CD4-positive, alpha-beta T cell (primary cell): ENCODE results near the gene INPP5A. TPM values are rescaled to one million over a fixed set of nuclear protein-coding genes. Genes with fewer than 3 reads are reported as not detected.
"Not testable (repeated sequence)": the region's sequence is repeated elsewhere in the genome, so short reads cannot be mapped to it uniquely, and the experiment has no call there.

Experiments
- ATAC-seq: fragments of 200-7000 bp; cut with Tn5 transposase; one replicate; pipeline ENCODE4 v1.10.0; 2022; ENCODE audit warnings: mild to moderate bottlenecking; ENCODE audit not compliant: poor library complexity
- CTCF ChIA-PET: fragments of 350-600 bp; sonication (Branson Sonifier 250); formaldehyde crosslinking; loops from one replicate; lab custom pipeline; 2021; ENCODE audit warnings: antibody characterized with exemption, inconsistent platforms; lab: Charles Lee
- POLR2A ChIA-PET: fragments of 350-600 bp; sonication (Branson Sonifier 250); formaldehyde crosslinking; loops from one replicate; lab custom pipeline; 2021; ENCODE audit warnings: antibody characterized with exemption, inconsistent platforms; lab: Charles Lee
- DNase-seq, 14 experiments: peaks; one replicate each; pipeline ENCODE4 v3.0.0-alpha.2; 2013 to 2020; ENCODE audit warnings: mixed read lengths in 2 of 14
- H3K27ac ChIP-seq, 2 donors: one replicate each; pipeline versions ENCODE4 v1.5.1 to v1.7.0; 2013; ENCODE audit warnings: low read length in 2 of 2, low read depth in 1 of 2, mild to moderate bottlenecking in 1 of 2
- H3K27me3 ChIP-seq, 2 experiments: 1 replicate in 1 of 2; 2 replicates in 1 of 2; pipeline versions ENCODE4 v1.6.1 to v1.7.0; 2013; ENCODE audit warnings: low read length in 2 of 2, control low read depth in 1 of 2, mild to moderate bottlenecking in 1 of 2, moderate library complexity in 1 of 2; ENCODE audit not compliant: insufficient read depth in 2 of 2, control insufficient read depth in 1 of 2
- H3K36me3 ChIP-seq: one replicate; pipeline ENCODE4 v1.6.1; 2013; ENCODE audit warnings: low read length, control low read depth; ENCODE audit not compliant: insufficient read depth
- H3K4me1 ChIP-seq: one replicate; pipeline ENCODE4 v1.6.1; 2013; ENCODE audit warnings: low read length, control low read depth; ENCODE audit not compliant: insufficient read depth
- H3K4me3 ChIP-seq: one replicate; pipeline ENCODE4 v1.5.1; 2013; ENCODE audit warnings: mild to moderate bottlenecking, low read length, moderate library complexity
- H3K9me3 ChIP-seq, 2 experiments: 1 replicate in 1 of 2; 2 replicates in 1 of 2; pipeline versions ENCODE4 v1.6.1 to v1.7.0; 2013; ENCODE audit warnings: low read length in 2 of 2, mild to moderate bottlenecking in 2 of 2, control low read depth in 1 of 2, moderate library complexity in 1 of 2; ENCODE audit not compliant: control insufficient read depth in 1 of 2, insufficient read depth in 1 of 2
- H3K27ac Mint-ChIP-seq: one replicate; pipeline ENCODE4 v1.8.0; 2020; ENCODE audit warnings: mixed read lengths
- H3K27me3 Mint-ChIP-seq: one replicate; pipeline ENCODE4 v1.8.0; 2021; ENCODE audit warnings: mixed read lengths
- H3K36me3 Mint-ChIP-seq: one replicate; pipeline ENCODE4 v1.8.0; 2021; ENCODE audit warnings: low read depth, mixed read lengths
- H3K4me1 Mint-ChIP-seq: one replicate; pipeline ENCODE4 v1.8.0; 2021; ENCODE audit warnings: low read depth, mixed read lengths
- H3K4me3 Mint-ChIP-seq: one replicate; pipeline ENCODE4 v1.8.0; 2020; ENCODE audit warnings: mild to moderate bottlenecking, mixed read lengths
- H3K9me3 Mint-ChIP-seq: one replicate; pipeline ENCODE4 v1.8.0; 2020; ENCODE audit warnings: mixed read lengths
- intact Hi-C, 2 experiments: fragments of 100-400 bp; cut with DNase I in 1 of 2; cut with micrococcal nuclease in 1 of 2; formaldehyde crosslinking; loops; one replicate each; pipeline versions ENCODE4 v1.15.1 to v1.9.0; 2023 to 2025; cut with DNase I, micrococcal nuclease
- total RNA-seq, 174 experiments: library from RNA in 2 of 174; stranded (reverse) in 2 of 174; gene quantifications; one replicate each; pipeline ENCODE4 v1.2.3 and lab custom pipeline; 2021 to 2026
- TF ChIP-seq, protein P1 (sequence below): fragments of 200-600 bp; IDR thresholded peaks from one replicate; pipeline ENCODE4 v1.8.0; 2022; ENCODE audit warnings: antibody characterized with exemption, mild to moderate bottlenecking

Gene INPP5A
- total RNA-seq, 2 experiments from 2014 or later = 22.0 to 24.8 TPM

DNA sequence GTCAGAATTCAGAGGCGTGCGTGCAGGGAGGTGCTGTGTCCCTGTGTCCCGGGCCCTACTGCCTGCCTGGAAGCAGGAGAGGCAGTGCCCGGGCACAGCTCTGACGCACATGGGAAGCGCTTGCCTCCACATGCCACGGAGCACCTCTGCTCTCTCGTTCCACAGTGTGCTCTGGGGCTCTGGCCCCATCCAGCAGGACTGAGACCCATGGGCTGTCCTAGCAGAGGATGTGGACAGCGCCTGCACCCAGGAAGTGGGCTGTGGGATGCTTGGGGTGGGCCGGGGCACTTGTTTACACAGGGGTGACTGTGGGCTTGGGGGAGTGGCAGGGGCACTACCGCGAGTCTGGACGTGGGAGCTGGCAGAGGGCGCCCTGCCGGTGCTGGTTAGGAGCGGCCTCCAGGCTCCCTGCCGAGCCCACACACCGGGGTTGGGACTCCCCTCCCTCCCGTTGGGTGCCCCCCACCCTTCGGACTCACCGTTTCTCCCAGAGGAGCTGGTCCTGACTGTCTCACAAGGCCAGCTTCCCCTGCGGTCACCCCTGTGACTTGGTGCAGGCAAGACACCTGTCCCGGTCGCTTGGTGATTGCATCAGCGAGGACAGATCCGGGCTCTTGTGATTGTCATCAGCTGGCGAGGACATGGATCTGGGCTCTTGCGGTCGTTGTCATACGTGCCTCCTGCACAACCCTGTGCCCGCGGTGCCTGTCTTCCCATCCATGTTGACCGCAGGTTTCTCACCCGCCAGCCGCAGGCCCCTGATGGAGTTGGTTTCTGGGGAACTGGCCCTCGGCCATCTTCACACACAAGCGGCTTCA lies 165.2 kb downstream of the INPP5A start:
- H3K4me1 ChIP-seq = no peaks in the 10 kb centered on the region
- intact Hi-C loops = no loop called here
- Mint-ChIP-seq H3K36me3 (peaks cover 64% of the 10 kb centered on the region), H3K4me3 (no peak overlapping the region), H3K27me3 (no peaks in the 10 kb centered on the region), H3K4me1 (no peaks in the 10 kb centered on the region), H3K9me3 (peaks cover 5% of the 10 kb centered on the region), H3K27ac (no peak overlapping the region)
- ATAC-seq = no peak
- H3K36me3 ChIP-seq = peaks cover 36% of the 10 kb centered on the region
- ChIA-PET POLR2A (no interaction called here), CTCF (no interaction called here)
- H3K27ac ChIP-seq = no peak overlapping the region
- no peak overlapping the region for H3K4me3 ChIP-seq
- DNase-seq = peak in 1 of 14 experiments; percentile 1
- TF ChIP-seq, protein P1, sequence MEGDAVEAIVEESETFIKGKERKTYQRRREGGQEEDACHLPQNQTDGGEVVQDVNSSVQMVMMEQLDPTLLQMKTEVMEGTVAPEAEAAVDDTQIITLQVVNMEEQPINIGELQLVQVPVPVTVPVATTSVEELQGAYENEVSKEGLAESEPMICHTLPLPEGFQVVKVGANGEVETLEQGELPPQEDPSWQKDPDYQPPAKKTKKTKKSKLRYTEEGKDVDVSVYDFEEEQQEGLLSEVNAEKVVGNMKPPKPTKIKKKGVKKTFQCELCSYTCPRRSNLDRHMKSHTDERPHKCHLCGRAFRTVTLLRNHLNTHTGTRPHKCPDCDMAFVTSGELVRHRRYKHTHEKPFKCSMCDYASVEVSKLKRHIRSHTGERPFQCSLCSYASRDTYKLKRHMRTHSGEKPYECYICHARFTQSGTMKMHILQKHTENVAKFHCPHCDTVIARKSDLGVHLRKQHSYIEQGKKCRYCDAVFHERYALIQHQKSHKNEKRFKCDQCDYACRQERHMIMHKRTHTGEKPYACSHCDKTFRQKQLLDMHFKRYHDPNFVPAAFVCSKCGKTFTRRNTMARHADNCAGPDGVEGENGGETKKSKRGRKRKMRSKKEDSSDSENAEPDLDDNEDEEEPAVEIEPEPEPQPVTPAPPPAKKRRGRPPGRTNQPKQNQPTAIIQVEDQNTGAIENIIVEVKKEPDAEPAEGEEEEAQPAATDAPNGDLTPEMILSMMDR = no peak
- H3K27me3 ChIP-seq = no peaks in the 10 kb centered on the region
- peaks cover 16 to 50% of the 10 kb centered on the region in 2 experiments for H3K9me3 ChIP-seq

DNA sequence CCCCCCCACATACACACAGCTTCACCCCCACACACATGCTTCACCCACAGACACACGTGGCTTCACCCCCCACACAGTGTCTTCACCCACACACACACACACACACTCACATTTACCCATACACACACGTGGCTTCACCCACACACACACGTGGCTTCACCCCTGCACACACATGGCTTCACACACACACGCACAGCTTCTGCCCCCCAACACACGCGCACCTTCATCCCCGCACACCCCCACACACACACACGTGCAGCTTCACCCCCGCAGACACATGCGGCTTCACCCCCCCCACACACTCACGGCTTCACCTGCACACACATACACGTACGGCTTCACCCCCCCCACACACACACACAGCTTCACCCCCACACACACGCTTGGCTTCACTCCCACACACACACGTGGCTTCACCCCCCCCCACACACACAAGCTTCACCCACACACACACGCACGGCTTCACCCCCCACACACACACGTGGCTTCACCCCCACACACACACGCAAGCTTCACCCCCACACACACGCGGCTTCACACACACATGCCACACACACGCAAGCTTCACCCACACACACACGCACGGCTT lies 165.9 kb downstream of the INPP5A start:
- H3K36me3 ChIP-seq = peaks cover 32% of the 10 kb centered on the region

DNA sequence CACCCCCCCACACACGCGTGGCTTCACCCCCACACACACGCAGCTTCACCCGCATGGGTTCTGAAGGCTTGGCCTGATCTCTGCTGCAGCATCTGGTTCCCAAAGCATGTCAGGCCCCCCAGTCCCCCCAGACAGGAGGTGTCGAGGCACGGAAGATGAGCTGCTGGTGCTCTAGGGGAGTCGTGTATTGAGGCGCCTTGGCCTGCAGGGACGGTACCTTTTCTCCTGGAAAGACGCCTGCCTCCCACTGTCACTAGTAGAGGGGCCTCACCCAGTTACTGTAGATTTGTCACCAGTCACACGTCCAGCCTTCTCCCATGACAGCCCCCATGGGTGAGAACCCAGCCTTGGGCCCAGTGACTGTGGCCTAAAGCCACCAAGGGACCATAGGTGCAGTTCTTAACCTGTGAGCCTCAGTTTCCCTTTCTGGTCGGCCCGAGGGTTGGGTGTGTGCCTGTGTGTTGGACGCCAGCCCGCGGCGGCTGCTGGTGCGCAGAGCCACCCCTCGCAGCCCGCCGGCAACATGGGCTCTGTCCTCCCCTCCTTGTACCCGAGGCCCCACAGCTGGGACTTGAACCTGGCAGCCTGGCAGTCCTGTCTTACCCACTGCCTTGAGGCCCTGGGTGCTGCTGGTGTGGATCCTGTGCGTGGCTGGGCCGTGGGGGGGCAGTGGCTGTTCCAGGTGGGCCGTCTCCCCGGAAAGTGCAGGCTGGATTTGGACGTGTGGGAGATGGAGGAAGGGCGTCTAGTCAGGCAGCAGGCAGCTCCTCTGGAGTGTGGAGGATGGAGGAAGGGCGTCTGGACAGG lies 166.6 kb downstream of the INPP5A start:
- Mint-ChIP-seq H3K4me1 (no peaks in the 10 kb centered on the region), H3K27ac (no peak overlapping the region), H3K4me3 (no peak overlapping the region), H3K9me3 (peaks cover 5% of the 10 kb centered on the region), H3K27me3 (no peaks in the 10 kb centered on the region), H3K36me3 (peaks cover 63% of the 10 kb centered on the region)
- peaks cover 16 to 50% of the 10 kb centered on the region in 2 experiments for H3K9me3 ChIP-seq
- no peak overlapping the region for H3K27ac ChIP-seq
- no peak for ATAC-seq
- no peak overlapping the region for H3K4me3 ChIP-seq
- intact Hi-C loops = no loop called here
- ChIA-PET POLR2A (no interaction called here), CTCF (no interaction called here)
- TF ChIP-seq, protein P1 = no peak
- H3K36me3 ChIP-seq = peaks cover 28% of the 10 kb centered on the region
- no peaks in the 10 kb centered on the region for H3K4me1 ChIP-seq
- peak in 1 of 14 experiments; percentile 4 for DNase-seq
- no peaks in the 10 kb centered on the region for H3K27me3 ChIP-seq

More for the DNA sequence above, 165.9 kb downstream of the INPP5A start:
- H3K4me1 Mint-ChIP-seq = no peaks in the 10 kb centered on the region
- intact Hi-C loops = no loop called here
- Histone ChIP-seq H3K4me3 (no peak overlapping the region), H3K27me3 (no peaks in the 10 kb centered on the region), H3K9me3 (peaks cover 16 to 50% of the 10 kb centered on the region in 2 experiments), H3K4me1 (no peaks in the 10 kb centered on the region), H3K27ac (no peak overlapping the region)
- CTCF ChIA-PET = no interaction called here
- H3K36me3 Mint-ChIP-seq = peaks cover 64% of the 10 kb centered on the region
- DNase-seq = no peak
- H3K9me3 Mint-ChIP-seq = peaks cover 5% of the 10 kb centered on the region
- TF ChIP-seq, protein P1 = no peak
- POLR2A ChIA-PET = no interaction called here
- H3K27me3 Mint-ChIP-seq = no peaks in the 10 kb centered on the region
- ATAC-seq = no peak
- H3K4me3 Mint-ChIP-seq = no peak overlapping the region
- H3K27ac Mint-ChIP-seq = no peak overlapping the region

GRCh38 chr10:132704815-132705064 lies 167.2 kb downstream of the INPP5A start:
- H3K4me1 Mint-ChIP-seq, H3K27me3 Mint-ChIP-seq, H3K4me3 Mint-ChIP-seq, CTCF ChIA-PET, H3K27ac Mint-ChIP-seq, POLR2A ChIA-PET, H3K9me3 Mint-ChIP-seq, H3K27me3 ChIP-seq, H3K27ac ChIP-seq, H3K4me1 ChIP-seq, intact Hi-C loops, ATAC-seq, H3K4me3 ChIP-seq, DNase-seq: not testable (repeated sequence)
- Histone ChIP-seq H3K36me3 (peaks cover 25% of the 10 kb centered on the region), H3K9me3 (peaks cover 16 to 47% of the 10 kb centered on the region in 2 experiments)
- peaks cover 64% of the 10 kb centered on the region for H3K36me3 Mint-ChIP-seq
